ENCODE measurements around the gene KYAT1.
"Not testable (repeated sequence)": the region's sequence is repeated elsewhere in the genome, so short reads cannot be mapped to it uniquely, and the experiment has no call there.

- not testable (repeated sequence) for TF ChIP-seq CTCF, POLR2A (IDR thresholded peaks at IDR 0.05)
Measured at GRCh38 chr9:128870941-128871265, 10.8 kb downstream of the KYAT1 start.
